HG03432 (cell line): ENCODE measurements around the gene EHMT1.
"Not testable (repeated sequence)": the region's sequence is repeated elsewhere in the genome, so short reads cannot be mapped to it uniquely, and the experiment has no call there.

Source experiments
- ATAC-seq: cut with Tn5 transposase; IDR thresholded peaks from one replicate; pipeline ENCODE4 v1.9.1; 2021; ENCODE audit warnings: mild to moderate bottlenecking, moderate library complexity; ENCODE audit not compliant: unreplicated experiment

The EHMT1 gene

DNA sequence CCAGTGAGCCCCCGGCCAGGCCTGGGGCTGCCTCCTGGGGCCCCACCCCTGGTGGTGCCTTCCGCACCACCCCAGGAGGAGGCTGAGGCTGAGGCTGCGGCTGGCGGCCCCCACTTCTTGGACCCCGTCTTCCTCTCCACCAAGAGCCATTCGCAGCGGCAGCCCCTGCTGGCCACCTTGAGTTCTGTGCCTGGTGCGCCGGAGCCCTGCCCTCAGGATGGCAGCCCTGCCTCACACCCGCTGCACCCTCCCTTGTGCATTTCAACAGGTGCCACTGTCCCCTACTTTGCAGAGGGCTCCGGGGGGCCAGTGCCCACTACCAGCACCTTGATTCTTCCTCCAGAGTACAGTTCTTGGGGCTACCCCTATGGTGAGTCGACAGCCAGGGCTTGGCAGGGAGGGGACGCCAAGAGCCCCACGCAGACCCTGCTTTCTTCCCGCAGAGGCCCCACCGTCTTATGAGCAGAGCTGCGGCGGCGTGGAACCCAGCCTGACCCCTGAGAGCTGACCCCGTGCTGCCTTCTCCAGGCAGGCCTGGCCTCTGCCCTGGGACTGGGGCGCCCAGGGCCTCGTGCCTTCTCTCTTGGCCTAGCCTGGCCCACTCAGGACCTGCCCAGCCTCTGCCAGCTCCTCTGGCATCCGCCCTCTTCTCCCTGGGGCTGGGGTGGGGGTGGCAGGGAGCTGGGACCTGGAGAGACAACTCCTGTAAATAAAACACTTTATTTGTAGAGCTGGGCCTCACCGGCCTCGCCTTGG is 4.0 kb upstream of the EHMT1 start:
- ATAC-seq: no peak

DNA sequence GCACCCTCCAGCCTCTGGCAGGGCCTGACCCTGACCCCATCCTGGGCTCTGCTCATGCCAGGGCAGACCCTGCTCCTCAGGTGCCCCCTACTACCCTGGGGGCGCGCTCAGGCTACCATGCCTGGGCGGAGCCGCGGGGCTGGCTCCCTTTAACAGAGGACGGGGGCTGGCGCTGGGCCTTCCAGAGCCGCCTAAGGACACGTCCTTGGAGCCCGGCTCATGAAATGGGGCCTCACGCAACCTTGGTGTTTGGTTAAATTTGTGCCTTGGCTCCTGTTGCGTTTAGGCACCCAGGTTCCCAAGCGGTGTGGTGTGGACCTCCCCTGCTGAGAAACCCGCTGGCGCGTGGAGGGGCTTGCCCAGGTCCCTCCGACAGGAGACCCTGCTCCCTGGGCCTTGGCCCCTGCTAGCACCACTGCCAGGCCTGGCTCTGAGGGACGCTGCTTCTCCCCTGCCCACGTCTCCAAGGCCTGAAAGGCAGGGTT is 3.4 kb upstream of the EHMT1 start:
- no peak for ATAC-seq

DNA sequence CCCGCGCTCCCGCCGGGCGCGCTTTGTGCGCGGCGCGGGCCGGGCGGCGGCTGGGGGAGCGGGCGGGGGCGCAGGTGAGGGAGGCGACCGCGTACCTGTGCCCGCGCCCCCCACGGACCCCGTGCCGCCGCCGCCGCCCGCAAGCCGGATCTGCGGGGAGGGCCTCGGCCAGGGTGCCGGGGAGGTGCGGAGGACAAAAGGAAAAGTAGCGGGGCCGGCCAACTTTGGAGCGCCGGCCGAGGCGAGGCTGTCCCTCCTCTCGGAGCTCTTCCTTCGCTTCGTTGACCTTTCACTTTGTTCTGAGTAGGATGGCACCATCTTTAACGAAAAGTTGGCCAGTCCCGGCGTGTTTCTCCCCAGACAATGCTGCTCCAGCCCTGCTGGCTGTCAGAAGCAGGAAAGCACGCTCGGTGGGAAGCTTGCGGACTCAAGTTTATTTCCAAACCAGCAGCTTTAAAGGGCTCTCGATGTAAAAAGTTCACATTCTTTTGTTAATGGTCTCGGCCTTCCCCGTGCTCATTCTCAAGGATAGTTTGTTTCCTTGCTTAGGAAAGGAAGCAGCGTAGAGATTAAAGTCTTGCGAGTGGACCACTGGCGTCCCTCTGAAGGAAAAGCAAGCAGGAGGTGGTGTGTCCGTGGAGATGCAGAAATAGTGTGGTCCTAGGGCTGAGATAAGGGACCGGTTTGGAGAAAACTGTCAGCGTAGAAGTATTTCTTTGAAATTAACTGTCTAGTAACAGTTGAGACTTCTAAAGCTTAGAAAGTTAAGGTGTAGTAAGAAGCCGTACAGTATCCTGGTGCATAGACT is 639 bp downstream of the EHMT1 start:
- no peak for ATAC-seq

DNA sequence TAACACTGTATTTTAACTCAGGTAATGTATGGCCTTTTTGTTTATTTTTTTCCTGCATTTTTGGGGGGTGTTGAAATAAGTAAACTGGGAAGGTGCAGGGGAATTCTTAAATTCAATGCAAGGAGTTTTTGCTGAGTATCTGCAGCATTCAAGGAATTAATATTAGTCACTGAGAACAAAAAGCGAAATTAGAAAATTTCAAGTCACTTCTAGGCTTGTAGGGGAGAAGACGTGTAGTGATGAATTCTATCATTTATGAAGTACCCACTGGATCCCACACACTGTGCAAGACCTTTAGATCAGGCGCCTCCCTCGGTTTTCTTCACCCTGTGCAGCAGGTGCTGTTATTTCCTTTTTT is 1.2 kb downstream of the EHMT1 start:
- no peak for ATAC-seq

DNA sequence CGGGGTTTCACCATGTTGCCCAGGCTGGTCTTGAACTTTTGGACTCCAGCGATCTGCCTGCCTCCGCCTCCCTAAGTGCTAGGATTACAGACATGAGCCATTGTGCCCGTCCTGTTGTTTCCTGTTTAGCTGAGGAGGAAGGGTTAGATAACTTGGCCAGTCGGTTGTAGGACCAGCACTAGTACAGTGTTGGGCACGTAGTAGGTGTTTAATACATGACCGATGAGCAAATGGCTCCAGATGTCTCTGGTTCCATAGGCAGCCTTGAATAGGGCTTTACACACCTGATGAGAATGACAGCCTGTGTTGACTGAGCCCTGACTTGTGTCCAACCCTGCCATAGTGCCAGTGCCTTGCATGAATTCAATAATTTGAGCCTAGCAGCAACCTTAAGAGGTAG is 1.8 kb downstream of the EHMT1 start:
- no peak for ATAC-seq

DNA sequence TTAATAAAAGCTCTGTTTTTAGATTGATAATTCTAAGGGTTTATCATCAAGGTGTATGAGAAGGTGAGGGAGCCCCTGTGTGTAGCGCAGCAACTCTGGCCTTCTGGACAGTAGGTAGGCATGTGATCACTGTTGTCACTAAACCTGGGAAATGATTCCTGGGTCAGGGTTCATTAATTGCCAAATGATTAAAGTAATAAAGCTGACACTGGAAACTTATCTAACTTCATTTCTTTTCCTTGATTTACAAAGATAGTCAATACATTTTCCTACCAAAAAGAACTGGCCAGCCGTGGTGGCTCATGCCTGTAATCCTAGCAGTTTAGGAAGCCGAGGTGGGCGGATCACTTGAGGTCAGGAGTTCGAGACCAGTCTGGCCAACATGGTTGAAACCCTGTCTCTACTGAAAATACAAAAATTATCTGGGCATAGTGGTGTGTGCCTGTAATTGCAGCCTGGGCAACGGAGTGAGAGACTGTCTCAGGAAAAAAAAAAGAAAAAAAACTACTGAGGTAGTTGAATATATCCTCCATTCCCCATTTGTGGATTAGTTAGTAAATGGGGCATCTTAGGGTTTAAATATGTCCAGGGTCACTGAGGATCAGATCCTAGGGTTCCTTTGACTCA is 2.4 kb downstream of the EHMT1 start:
- ATAC-seq: no peak

DNA sequence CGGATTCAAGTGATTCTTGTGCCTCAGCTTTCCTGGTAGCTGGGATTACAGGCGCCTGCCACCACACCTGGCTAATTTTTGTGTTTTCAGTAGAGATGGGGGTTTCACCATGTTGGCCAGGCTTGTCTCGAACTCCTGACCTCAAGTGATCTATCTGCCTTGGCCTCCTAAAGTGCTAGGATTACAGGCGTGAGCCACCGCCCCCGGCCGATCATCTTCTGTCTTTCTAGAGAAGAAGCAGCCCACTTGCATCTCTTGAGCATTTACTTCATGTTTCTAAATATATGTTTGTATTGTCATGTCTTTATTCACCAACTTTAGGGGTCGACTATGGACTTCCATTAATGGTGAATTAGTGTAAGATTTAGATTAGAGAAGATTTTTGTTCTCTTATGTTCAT is 3.4 kb downstream of the EHMT1 start:
- ATAC-seq: not testable (repeated sequence)

DNA sequence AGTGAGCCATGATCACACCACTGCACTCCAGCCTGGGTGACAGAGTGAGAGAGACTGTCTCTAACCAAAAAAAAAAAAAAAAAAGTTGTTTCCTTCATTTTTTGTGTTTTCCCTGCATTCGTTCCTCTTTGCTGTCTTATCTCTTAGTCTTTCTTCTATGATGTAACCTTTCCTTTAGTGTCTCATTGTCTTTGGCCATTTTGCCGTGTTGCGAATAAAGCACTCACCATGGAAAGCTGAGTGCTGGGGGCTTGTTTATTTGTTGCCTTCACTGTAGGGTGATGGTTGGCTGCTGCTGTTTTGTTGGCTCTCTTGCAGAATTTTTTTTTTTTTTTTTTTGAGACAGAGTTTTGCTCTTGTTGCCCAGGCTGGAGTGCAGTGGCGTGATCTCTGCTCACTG is 7.7 kb downstream of the EHMT1 start:
- ATAC-seq: no peak

DNA sequence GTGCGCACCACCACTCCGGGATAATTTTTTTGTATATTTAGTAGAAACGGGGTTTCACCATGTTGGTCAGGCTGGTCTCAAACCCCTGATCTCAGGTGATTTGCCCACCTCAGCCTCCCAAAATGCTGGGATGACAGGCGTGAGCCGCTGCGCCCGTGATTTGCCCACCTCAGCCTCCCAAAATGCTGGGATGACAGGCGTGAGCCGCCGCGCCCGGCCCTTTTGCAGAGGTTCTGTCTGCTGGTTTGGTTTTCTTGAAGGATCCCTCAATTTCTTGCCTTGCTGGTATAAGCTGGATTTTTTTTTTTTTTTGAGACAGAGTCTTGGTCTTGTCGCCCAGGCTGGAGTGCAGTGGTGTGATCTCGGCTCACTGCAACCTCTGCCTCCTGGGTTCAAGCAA is 8.6 kb downstream of the EHMT1 start:
- ATAC-seq: not testable (repeated sequence)

DNA sequence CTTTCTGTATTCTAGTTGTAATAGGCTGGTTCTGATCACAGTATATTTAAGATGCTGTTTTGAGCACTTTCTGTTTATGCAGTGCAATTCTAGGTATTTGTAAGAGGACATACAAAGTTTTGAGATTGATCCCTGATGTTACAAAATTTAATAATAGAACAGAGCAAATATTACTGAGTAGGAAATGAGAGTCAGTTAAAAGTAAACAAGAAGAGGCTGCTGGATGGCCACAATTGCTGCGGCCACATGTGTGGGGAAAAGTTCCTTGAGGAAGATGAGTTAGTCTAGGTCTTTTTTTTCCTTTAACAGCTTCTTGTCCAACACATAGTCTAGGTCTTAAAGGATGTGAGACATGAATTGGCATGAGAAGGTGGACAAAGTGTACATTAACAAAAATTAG is 11.3 kb downstream of the EHMT1 start:
- no peak for ATAC-seq

DNA sequence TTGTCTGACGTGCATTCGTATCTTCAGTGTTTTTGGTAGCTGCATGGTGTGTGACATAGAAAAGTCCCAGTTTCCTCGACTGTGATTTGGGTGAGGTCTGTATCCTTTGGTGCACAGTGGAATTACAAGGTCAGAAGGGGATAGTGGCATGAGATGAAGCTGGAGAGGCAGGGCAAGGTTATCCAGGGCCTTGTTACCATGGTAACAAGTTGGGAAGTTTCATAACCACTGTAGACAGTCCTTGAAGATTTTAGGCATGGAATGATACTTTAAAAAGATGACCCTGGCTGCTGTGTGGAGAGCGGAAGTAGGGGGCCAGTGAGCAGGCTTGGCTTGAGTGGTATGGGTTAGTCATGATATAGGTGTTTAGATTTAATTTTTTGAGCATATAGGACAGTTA is 11.9 kb downstream of the EHMT1 start:
- ATAC-seq: no peak

DNA sequence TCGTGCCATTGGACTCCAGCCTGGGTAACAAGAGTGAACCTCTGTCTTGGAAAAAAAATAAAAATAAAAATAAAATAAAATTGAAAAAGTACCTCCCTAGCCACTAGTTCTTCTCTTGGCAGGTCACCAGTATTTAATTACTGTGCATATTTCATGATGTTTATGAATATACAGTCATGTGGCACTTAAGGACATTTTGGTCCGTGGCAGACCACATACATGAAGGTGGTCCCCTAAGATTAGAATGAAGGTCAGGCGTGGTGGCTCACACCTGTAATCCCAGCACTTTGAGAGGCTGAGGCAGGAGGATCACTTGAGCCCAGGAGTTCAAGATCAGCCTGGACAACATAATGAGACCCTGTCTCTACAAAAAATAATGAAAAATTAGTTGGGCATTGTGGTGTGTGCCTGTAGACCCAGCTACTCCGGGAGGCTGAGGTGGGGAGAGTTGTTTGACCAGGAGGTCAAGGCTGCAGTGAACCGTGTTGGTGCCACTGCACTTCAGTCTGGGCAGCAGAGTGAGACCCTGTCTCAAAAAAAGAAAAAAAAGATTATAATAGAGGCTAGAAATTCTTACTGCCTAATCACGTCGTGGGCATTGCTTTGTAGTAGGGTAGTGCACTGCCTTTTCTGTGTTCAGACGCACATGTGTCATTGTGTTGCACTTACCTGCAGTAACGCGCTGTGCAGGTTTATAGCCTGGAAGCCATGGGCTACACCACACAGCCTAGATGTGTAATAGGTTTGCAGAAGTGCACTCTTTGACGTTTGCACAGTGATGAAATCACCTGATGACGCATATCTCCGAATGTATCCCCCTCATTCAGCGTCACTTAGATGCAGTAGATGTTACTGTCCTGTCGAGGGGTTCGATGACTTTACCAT is 12.8 kb downstream of the EHMT1 start:
- no peak for ATAC-seq

DNA sequence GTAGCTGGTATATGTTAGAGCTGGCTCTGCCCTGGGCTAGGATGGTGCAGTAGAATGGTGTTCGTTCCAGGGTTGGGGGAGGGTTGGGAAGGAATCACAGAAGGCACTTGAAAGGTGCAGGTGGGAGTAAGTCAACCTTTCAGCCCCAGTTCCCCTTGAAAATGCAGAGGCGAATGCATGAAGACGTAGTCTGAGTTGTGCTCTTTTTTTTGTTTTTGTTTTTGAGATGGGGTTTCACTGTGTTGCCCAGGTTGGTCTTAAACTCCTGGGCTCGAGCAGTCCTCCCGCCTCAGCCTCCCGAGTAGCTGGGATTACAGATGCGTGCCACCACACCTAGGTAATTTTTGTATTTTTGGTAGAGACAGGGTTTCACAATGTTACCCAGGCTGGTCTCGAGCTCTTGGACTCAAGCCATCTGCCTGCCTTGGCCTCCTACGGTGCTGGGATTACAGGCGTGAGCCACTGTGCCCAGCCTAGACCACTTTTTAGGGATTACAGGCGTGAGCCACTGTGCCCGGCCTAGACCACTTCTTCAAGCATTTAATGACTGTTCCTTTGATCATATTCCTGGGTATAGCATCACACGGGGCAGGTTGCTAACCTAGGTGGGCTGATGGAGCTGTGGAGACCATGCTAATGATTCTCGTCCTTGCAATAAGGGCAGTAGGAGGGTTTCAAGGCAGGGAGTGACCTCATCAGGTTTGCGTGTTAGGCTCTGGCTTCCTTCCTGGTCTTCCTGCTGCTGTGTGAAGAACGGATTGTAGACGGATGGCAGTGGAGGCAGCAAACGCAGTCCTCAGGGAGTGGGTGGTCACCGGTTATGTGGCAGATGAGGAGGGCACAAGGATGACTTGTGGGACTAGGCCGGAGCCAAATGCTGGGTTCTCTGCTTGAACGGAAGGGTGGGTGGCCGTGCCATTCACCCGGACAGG is 13.7 kb downstream of the EHMT1 start:
- no peak for ATAC-seq

DNA sequence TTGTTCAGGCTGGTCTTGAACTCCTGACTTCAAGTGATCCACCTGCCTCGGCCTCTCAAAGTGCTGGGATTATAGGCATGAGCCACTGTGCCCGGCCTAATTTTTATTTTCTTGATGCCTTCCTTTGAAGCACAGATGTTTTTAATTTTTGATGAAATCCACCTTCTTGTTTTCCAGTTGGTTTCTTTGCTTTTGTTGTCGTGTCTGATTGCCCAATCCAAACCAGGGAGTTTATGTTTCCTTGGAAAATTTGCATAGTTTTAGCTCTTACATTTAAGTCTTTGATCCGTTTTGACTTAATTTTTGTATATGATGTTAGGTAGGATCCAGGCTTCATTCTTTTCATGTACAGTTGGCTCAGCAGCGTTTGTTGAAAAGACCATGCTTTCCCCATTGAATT is 15.2 kb downstream of the EHMT1 start:
- ATAC-seq: no peak

DNA sequence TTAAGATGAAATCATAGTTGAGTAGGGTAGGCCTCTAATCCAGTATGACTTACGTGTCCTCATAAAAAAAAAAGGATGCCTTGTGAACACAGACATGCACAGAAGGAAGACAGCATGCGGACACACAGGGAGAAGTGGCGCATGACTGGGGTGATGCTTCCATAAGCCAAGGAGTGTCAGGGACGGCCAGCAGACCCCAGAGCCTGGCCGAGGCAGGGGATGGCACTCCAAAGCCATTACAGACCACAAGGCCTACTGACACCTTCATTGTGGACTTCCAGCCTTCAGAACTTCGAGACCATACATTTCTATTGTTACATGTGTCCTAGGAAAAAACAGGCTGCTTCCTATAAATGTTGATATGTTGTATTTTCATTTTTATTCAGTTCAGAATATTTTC is 19.9 kb downstream of the EHMT1 start:
- ATAC-seq: no peak

DNA sequence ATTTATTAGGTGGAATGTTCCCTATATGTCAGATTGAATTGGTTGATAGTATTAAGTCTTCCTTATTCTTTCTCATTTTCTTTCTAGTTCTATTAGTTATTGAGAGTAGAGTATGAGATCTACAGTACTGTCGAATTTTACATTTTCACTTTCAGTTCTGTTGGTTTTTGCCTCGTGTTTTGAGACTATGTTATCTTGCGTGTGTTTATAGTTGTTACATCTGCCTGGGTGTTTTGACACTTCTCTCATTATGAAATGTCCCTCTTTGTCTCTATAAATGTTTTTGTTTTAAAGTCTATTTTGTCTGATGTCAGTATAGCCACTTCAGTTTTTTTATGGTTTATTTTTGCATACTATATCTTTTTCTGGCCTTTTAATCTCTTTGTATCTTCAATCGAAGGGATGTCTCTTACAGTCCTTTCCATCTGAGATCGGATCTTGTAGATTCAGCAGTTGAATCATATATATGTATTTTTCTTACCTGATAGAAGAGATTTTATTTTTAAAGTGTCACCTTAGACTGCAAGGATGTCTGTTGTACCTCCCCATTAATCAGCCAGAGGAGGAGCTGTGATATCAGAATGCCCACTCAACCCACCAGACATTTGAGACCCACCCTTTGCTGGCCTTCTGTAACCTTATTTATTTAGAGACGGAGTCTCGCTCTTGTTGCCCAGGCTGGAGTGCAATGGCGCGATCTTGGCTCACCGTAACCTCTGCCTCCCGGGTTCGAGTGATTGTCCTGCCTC is 20.7 kb downstream of the EHMT1 start:
- ATAC-seq: no peak

DNA sequence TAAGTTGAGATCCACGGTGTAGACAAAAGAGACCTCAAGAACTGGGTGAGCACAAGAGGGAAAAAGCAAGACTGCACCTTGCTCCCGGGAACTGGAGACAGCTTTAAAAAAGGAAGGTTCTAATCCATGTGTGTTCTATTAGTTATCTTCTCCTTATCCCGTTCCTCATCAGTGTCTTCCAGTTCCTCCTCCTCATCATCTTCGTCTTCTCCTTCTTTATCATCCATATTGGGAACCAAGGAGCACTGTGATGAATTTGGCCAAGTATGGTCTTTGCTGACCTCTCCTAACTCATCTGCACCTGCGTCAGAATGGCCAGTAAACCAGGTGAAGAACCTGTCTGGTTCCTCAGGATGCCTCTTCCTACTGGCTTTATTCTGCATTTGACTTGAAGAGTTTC is 22.1 kb downstream of the EHMT1 start:
- no peak for ATAC-seq

DNA sequence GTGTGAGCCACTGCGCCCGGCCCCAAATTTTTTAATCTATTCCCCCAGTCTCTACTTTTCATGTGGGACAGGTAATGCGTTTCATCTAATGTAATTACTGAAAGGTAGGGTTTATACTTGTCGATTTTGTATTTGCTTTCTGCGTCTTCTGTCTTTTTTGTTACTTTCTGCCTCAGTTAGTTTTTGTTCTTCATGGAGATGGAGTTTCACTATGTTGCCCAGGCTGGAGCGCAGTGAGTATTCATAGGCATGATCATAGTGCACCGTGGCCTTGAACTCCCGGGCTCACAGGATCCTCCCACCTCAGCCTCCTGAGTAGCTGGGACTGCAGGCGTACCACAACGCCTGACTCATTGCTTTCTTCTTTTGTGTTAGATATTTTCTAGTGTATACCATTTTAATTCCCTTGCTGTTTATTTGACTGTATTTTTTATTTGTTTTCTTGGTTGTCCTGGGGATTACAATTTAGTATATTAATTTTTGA is 23.4 kb downstream of the EHMT1 start:
- no peak for ATAC-seq

DNA sequence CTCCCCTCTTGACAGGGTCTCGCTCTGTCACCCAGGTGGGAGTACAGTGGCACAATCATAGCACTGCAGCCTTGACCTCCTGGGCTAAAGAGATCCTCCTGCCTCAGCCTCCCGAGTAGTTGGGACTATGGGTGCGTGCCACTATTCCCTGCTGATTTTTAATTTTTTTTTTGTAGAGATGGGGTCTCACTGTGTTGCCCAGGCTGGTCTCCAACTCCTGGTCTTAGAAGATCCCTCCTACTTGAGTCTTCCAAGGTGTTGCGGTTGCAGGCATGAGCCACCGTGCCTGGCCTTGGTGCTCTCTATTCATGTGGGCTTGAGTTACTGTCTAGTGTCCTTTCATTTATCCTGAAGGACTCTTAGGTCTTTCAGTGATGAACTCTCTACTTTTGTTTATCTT is 24.1 kb downstream of the EHMT1 start:
- no peak for ATAC-seq
